Hair follicular keratinocyte (primary cell): ENCODE measurements around the gene CRX. TPM values are rescaled to one million over a fixed set of nuclear protein-coding genes. Genes with fewer than 3 reads are reported as not detected.

ENCODE experiments used
- total RNA-seq: library from RNA; depleted of rRNA; stranded (reverse); fragments of >200 nt; gene quantifications from 2 replicates; pipeline ENCODE4 v1.2.3, GENCODE V29; 2015

Gene CRX
- not detected in 2 replicates for total RNA-seq

GRCh38 chr19:47821460-47822020 is at the start of gene CRX:
TSS of gene CRX (plus strand) at chr19:47821937. CDS start at chr19:47834444, 12,507 bp downstream.

GRCh38 chr19:47778049-47778953 is 43.4 kb upstream of the CRX start, which contains the start of gene SELENOW:
TSS of gene SELENOW (plus strand) at chr19:47778703. CDS start at chr19:47778786, 83 bp downstream.

GRCh38 chr19:47804451-47804850 is 17.3 kb upstream of the CRX start, which contains the start of gene TPRX1:
TSS of gene TPRX1 (minus strand) at chr19:47804551. CDS start at chr19:47804539, 12 bp downstream.

GRCh38 chr19:47858646-47859285 is 37.0 kb downstream of the CRX start, which contains the start of gene TPRX2:
TSS of gene TPRX2 (plus strand) at chr19:47859235. CDS start at chr19:47859247, 12 bp downstream.

DNA sequence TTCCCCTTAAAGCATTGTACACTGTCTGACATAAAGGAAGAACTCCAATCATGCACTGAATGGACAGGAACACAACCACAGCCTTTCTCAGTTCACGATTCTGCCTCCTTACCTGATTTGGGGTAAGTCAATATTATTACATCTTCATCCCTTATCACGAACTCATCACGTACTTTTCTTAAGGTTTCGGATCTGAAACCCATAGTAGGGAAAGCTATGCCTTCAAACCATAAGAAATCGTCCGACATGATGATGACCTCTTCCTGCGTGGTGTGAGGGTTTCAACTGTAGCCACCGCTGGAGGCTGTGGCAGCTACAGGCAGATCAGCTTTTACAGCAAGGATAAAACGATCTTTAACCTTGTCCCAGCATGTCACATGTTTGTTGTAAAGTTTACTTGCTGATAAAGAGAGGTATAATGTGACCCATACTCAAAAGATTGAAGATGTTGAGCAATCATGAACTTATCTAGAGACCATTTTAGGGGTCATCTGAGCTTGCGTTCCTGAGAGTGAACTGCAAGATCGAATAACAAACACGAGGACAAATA is 64.3 kb downstream of the CRX start, which contains the start of gene SULT2A1:
Gene SULT2A1 (minus strand): TSS at position 306 of the 550 bp plus-strand sequence. CDS start 58 bp downstream, at position 248.

Other genes starting within 250 kb of the CRX start
- not detected in 2 replicates for gene ZNF541, start 248.8 kb upstream of the CRX start, total RNA-seq
- 5.9 and 6.0 TPM in 2 replicates for gene BICRA, start 212.8 kb upstream of the CRX start, total RNA-seq
- 80.8 and 117 TPM in 2 replicates for gene EHD2, start 108.5 kb upstream of the CRX start, total RNA-seq
- gene NOP53, start 76.4 kb upstream of the CRX start, total RNA-seq = 128 and 171 TPM in 2 replicates
- gene SELENOW, start 43.2 kb upstream of the CRX start, total RNA-seq = 636 and 696 TPM in 2 replicates
- gene TPRX1, start 17.4 kb upstream of the CRX start, total RNA-seq = not detected in 2 replicates
- gene TPRX2, start 37.3 kb downstream of the CRX start, total RNA-seq = not detected in 2 replicates
- gene SULT2A1, start 64.4 kb downstream of the CRX start, total RNA-seq = not detected in 2 replicates
- gene BSPH1, start 170.2 kb downstream of the CRX start, total RNA-seq = not detected in 2 replicates
- gene ELSPBP1, start 172.7 kb downstream of the CRX start, total RNA-seq = not detected in 2 replicates
- gene CABP5, start 222.1 kb downstream of the CRX start, total RNA-seq = not detected in 2 replicates